Hematopoietic multipotent progenitor cell treated with erythropoietin and hydrocortisone succinate and interleukin-3 and kit ligand, for 4 days (in vitro differentiated cells): Measurements from ENCODE around the gene SAMD4A.

Experiments
- DNase-seq: peaks from one replicate; pipeline ENCODE4 v3.0.0-alpha.2; 2015

Gene SAMD4A

GRCh38 chr14:54839701-54840119 is 272.8 kb downstream of the SAMD4A start:
- DNase-seq = no peak

- no peak for DNase-seq
These were observed 273.4 kb downstream of the SAMD4A start for GRCh38 chr14:54840336-54840735.

- no peak for DNase-seq
These were observed 273.9 kb downstream of the SAMD4A start for GRCh38 chr14:54840798-54841197.
